Fibroblast of mammary gland (primary cell): Measurements from ENCODE around the gene PITX1.

Source experiments
- DNase-seq: peaks from one replicate; pipeline ENCODE4 v3.0.0-alpha.2; 2010; ENCODE audit warnings: low read depth
- H3K4me3 ChIP-seq: 2 replicates; pipeline ENCODE4 v1.5.1; 2011; ENCODE audit warnings: low read depth, mild to moderate bottlenecking, low read length, moderate library complexity; ENCODE audit not compliant: control insufficient read depth
- TF ChIP-seq, protein P1 (sequence below): conservative IDR thresholded peaks from 2 replicates; pipeline ENCODE4 v1.5.1; 2011; ENCODE audit warnings: low read depth, low read length, inconsistent platforms; ENCODE audit not compliant: control insufficient read depth, insufficient read depth

PITX1 gene

DNA sequence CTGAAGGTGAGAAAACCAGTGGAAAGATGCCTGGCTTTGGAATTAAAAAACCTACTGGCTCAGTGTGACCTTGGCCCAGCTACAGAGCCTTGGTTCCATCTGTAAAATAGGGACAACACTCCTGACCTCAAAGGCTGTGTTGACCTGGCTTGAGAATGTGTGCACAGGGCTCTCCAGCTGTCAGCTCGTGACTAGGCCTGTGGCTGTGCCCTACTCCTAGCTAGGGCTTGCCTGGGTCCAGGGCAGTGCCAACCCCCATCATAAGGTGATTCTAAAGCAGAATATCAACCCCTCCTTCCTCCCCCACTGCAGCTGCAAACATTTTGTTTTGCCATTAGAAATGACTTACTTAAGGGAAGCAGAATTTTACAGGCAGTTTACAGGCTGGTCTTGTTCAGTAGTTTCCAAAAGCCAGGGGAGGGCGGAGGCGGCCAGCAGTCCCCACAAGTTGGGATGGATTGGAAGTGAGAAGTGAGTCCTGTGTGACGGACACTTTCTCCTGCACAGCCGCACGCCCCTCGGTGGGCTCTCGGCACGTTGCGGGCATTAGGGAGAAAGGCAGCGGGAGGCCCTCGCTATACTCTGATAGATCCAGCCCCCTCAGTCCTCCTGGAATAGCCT, 7.3 kb downstream of the PITX1 start:
- no peak overlapping the region for H3K4me3 ChIP-seq
- TF ChIP-seq, protein P1, sequence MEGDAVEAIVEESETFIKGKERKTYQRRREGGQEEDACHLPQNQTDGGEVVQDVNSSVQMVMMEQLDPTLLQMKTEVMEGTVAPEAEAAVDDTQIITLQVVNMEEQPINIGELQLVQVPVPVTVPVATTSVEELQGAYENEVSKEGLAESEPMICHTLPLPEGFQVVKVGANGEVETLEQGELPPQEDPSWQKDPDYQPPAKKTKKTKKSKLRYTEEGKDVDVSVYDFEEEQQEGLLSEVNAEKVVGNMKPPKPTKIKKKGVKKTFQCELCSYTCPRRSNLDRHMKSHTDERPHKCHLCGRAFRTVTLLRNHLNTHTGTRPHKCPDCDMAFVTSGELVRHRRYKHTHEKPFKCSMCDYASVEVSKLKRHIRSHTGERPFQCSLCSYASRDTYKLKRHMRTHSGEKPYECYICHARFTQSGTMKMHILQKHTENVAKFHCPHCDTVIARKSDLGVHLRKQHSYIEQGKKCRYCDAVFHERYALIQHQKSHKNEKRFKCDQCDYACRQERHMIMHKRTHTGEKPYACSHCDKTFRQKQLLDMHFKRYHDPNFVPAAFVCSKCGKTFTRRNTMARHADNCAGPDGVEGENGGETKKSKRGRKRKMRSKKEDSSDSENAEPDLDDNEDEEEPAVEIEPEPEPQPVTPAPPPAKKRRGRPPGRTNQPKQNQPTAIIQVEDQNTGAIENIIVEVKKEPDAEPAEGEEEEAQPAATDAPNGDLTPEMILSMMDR: no peak
- DNase-seq: no peak

GRCh38 chr5:135025730-135026644, 8.0 kb downstream of the PITX1 start:
- DNase-seq: no peak
- TF ChIP-seq, protein P1: no peak
- H3K4me3 ChIP-seq: no peak overlapping the region

GRCh38 chr5:135024956-135025729, 8.9 kb downstream of the PITX1 start:
- TF ChIP-seq, protein P1: no peak
- no peak for DNase-seq
- H3K4me3 ChIP-seq: no peak overlapping the region

DNA sequence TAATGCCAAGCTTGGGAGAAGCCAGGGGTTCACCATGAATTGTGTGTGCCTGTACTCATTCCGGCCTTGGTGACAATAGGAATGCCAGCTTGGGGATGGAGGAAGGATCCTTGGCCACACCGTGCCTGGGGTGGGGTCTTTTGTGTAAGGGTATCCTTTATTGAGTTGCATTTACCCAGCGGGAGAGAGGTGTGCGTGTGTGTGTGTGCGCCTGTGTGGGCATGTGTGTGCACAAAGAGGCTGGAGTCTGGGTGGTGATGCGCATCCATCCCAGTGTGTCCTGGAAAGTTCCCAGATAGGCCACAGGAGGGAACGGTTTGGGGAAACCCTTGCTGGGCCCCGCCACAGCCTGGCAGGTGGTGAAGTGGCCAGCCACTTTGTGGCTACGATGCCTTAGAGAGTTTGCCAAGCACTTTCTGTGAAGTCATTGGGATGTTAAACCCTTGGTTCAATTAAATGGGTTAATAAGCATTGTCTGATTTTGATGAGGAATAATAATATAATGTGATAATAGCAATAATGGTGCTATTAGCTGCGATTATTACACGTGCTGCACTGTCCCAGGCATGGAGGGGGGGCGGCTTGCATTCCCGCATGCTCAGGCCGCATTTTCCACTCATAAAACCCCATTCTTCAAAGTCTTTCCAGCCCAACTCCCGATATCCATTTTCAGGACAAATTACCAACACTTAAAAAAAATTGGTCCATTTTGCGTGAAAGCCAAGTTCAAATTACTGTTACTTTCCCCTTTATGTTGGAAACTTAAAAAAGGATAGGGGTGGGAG, 13.7 kb downstream of the PITX1 start:
- no peak overlapping the region for H3K4me3 ChIP-seq
- no peak for DNase-seq
- TF ChIP-seq, protein P1: no peak

- TF ChIP-seq, protein P1: no peak
- no peak overlapping the region for H3K4me3 ChIP-seq
- DNase-seq: no peak
These were observed 14.7 kb downstream of the PITX1 start for GRCh38 chr5:135019314-135019713.

- TF ChIP-seq, protein P1: no peak
- DNase-seq: no peak
- no peak overlapping the region for H3K4me3 ChIP-seq
These were observed 15.6 kb downstream of the PITX1 start for GRCh38 chr5:135018457-135018856.
